ENCODE data around the gene PSMC3. TPM values are rescaled to one million over a fixed set of nuclear protein-coding genes. Genes with fewer than 3 reads are reported as not detected.

PSMC3 gene
- total and polyA plus RNA-seq, 9 of the 15 experiments (the other 6 are each of a cell fraction or from before 2014, with no cell fraction given), result 44.3 to 324 (median 240) TPM

DNA sequence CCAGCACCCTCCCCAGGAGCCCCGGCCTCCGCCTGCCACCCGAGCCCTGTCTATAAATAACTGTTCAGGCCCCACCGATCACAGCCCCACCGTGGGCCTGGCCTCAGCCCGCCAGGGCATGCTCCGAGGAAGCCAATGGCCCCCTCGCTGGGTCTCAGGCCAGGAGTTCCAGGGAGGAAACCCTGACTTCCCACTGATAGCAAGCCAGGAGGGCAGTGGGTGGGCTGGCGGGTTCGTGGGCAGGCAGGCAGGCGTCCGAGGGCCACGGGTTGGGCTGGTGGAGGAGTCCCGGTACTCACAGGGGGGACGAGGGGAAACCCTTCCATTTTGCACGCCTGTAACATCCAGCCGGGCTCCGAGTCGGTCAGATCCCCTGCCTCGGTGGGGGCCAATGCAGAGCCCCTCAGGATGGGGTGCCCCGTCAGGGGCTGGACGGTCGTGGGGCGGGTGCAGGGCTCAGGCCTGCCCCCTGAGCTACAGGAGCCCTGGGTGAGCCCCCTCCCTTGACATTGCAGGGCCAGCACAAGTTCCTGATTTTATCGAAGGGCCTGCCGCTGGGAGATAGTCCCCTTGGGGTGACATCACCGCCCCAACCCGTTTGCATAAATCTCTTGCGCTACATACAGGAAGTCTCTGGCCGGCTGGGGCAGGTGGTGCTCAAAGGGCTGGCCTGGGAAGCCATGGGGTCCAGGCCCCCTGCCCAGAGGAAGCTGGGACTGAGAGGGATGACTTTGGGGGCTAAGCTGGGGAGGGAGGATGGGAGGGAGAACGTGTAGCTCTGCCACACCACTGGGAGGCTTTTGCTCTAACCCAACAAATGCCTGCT lies 48.0 kb downstream of the PSMC3 start, which contains the start of gene SPI1 (continued):
- TF ChIP-seq POLR2B (IDR thresholded peaks at IDR 0.05; ENCODE audit: low read depth, partially characterized antibody) (peak; percentile 82), ELF2 (CRISPR knock-in tag; IDR thresholded peaks at IDR 0.05) (no peak), ETV1 (tag; conservative IDR thresholded peaks at IDR 0.05; ENCODE audit: low read depth) (peak; percentile 67), ZFPM2 (CRISPR knock-in tag; IDR thresholded peaks at IDR 0.05) (no peak), TRIM24 (IDR thresholded peaks at IDR 0.05) (peak; percentile 8 to 56; a peak in 1 of 4 replicates), MCM5 (IDR thresholded peaks at IDR 0.05; ENCODE audit: low read depth) (no peak), ZNF431 (CRISPR knock-in tag; IDR thresholded peaks at IDR 0.05) (0 out of 2 replicates have a peak, but pooled peaks have one; percentile 15), ILF3 (IDR thresholded peaks at IDR 0.05; ENCODE audit: borderline replicate concordance) (no peak; the same call in 1 of the 2 replicates), STAT5A (IDR thresholded peaks at IDR 0.05; ENCODE audit: borderline replicate concordance, low read length) (peak; percentile 82), MTA3 (IDR thresholded peaks at IDR 0.05; ENCODE audit: borderline replicate concordance) (peak; percentile 77; the same call in 1 of the 2 replicates), PCBP1 (IDR thresholded peaks at IDR 0.05; ENCODE audit: low read depth, low read length, poor library complexity, severe bottlenecking) (peak; percentile 60), GATA2 (CRISPR knock-in tag; IDR thresholded peaks at IDR 0.05) (peak; percentile 95), ESRRA (IDR thresholded peaks at IDR 0.05; ENCODE audit: borderline replicate concordance, low read depth) (0 out of 2 replicates have a peak, but pooled peaks have one; percentile 19), PML (IDR thresholded peaks at IDR 0.05; ENCODE audit: low read length) (peak; percentile 84), HMGN3 (IDR thresholded peaks at IDR 0.05; ENCODE audit: borderline replicate concordance, extremely low read depth, insufficient read length, low read depth, low read length) (peak; percentile 97)
- TF ChIP-seq, protein P1, sequence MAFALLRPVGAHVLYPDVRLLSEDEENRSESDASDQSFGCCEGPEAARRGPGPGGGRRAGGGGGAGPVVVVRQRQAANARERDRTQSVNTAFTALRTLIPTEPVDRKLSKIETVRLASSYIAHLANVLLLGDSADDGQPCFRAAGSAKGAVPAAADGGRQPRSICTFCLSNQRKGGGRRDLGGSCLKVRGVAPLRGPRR (CRISPR knock-in tag; IDR thresholded peaks at IDR 0.05), result 0 out of 2 replicates have a peak, but pooled peaks have one; percentile 46
- TF ChIP-seq, protein P2, sequence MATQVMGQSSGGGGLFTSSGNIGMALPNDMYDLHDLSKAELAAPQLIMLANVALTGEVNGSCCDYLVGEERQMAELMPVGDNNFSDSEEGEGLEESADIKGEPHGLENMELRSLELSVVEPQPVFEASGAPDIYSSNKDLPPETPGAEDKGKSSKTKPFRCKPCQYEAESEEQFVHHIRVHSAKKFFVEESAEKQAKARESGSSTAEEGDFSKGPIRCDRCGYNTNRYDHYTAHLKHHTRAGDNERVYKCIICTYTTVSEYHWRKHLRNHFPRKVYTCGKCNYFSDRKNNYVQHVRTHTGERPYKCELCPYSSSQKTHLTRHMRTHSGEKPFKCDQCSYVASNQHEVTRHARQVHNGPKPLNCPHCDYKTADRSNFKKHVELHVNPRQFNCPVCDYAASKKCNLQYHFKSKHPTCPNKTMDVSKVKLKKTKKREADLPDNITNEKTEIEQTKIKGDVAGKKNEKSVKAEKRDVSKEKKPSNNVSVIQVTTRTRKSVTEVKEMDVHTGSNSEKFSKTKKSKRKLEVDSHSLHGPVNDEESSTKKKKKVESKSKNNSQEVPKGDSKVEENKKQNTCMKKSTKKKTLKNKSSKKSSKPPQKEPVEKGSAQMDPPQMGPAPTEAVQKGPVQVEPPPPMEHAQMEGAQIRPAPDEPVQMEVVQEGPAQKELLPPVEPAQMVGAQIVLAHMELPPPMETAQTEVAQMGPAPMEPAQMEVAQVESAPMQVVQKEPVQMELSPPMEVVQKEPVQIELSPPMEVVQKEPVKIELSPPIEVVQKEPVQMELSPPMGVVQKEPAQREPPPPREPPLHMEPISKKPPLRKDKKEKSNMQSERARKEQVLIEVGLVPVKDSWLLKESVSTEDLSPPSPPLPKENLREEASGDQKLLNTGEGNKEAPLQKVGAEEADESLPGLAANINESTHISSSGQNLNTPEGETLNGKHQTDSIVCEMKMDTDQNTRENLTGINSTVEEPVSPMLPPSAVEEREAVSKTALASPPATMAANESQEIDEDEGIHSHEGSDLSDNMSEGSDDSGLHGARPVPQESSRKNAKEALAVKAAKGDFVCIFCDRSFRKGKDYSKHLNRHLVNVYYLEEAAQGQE (IDR thresholded peaks at IDR 0.05; ENCODE audit: borderline replicate concordance), result peak; percentile 19; the same call in 1 of the 2 replicates
- TF ChIP-seq, protein P2 (CRISPR knock-in tag; IDR thresholded peaks at IDR 0.05; ENCODE audit: low read depth), result peak; percentile 17; the same call in 1 of the 2 replicates
